Astrocyte (in vitro differentiated cells and primary cell): ENCODE data around the gene HTR1D. TPM values are rescaled to one million over a fixed set of nuclear protein-coding genes. Genes with fewer than 3 reads are reported as not detected.
"Not testable (repeated sequence)": the region's sequence is repeated elsewhere in the genome, so short reads cannot be mapped to it uniquely, and the experiment has no call there.

Experiments
- DNase-seq: peaks from one replicate; pipeline ENCODE4 v3.0.0-alpha.2; 2010; ENCODE audit warnings: low read depth
- FAIRE-seq: peaks from 2 replicates; lab custom pipeline; 2011; peaks lifted over from hg19 to GRCh38; lab: Jason Lieb, UNC
- H2AFZ ChIP-seq: 2 replicates; pipeline ENCODE4 v1.6.0; 2012; ENCODE audit warnings: low read depth, low read length, inconsistent platforms
- H3K27ac ChIP-seq: 2 replicates; pipeline ENCODE4 v1.5.1; 2011; ENCODE audit warnings: low read depth, low read length, inconsistent platforms
- H3K27me3 ChIP-seq: 2 replicates; pipeline ENCODE4 v1.6.0; 2011; ENCODE audit warnings: low read length, inconsistent platforms; ENCODE audit not compliant: insufficient read depth
- H3K36me3 ChIP-seq: 2 replicates; pipeline ENCODE4 v1.5.1; 2011; ENCODE audit warnings: low read length, inconsistent platforms; ENCODE audit not compliant: insufficient read depth
- H3K4me1 ChIP-seq: 2 replicates; pipeline ENCODE4 v1.5.1; 2011; ENCODE audit warnings: low read length, inconsistent platforms; ENCODE audit not compliant: insufficient read depth
- H3K4me2 ChIP-seq: 2 replicates; pipeline ENCODE4 v1.6.0; 2012; ENCODE audit warnings: low read length, inconsistent platforms
- H3K4me3 ChIP-seq: 2 replicates; pipeline ENCODE4 v1.5.1; 2011; ENCODE audit warnings: low read depth, mild to moderate bottlenecking, low read length, inconsistent platforms; ENCODE audit not compliant: insufficient read depth
- H3K79me2 ChIP-seq: 2 replicates; pipeline ENCODE4 v1.6.0; 2012; ENCODE audit warnings: mild to moderate bottlenecking, low read length, inconsistent platforms; ENCODE audit not compliant: insufficient read depth
- H3K9ac ChIP-seq: 2 replicates; pipeline ENCODE4 v1.6.0; 2012; ENCODE audit warnings: mild to moderate bottlenecking, low read length, inconsistent platforms
- H3K9me3 ChIP-seq: 2 replicates; pipeline ENCODE4 v1.5.1; 2012; ENCODE audit warnings: low read depth, mild to moderate bottlenecking, low read length, inconsistent platforms; ENCODE audit not compliant: insufficient read depth
- H4K20me1 ChIP-seq: 2 replicates; pipeline ENCODE4 v1.6.0; 2012; ENCODE audit warnings: low read length, inconsistent platforms; ENCODE audit not compliant: insufficient read depth
- H3K27ac Mint-ChIP-seq: one replicate; pipeline ENCODE4 v1.8.0; 2021; ENCODE audit warnings: mild to moderate bottlenecking, mixed read lengths; ENCODE audit not compliant: unreplicated experiment
- H3K27me3 Mint-ChIP-seq: one replicate; pipeline ENCODE4 v1.8.0; 2021; ENCODE audit warnings: low read depth, mixed read lengths; ENCODE audit not compliant: unreplicated experiment
- H3K36me3 Mint-ChIP-seq: one replicate; pipeline ENCODE4 v1.8.0; 2021; ENCODE audit warnings: low read depth, mixed read lengths; ENCODE audit not compliant: unreplicated experiment
- H3K4me1 Mint-ChIP-seq: one replicate; pipeline ENCODE4 v1.8.0; 2021; ENCODE audit warnings: low read depth, mixed read lengths; ENCODE audit not compliant: unreplicated experiment
- H3K4me3 Mint-ChIP-seq: one replicate; pipeline ENCODE4 v1.8.0; 2021; ENCODE audit warnings: mild to moderate bottlenecking, moderate library complexity, mixed read lengths; ENCODE audit not compliant: unreplicated experiment
- H3K9me3 Mint-ChIP-seq: one replicate; pipeline ENCODE4 v1.8.0; 2021; ENCODE audit warnings: mild to moderate bottlenecking, mixed read lengths; ENCODE audit not compliant: unreplicated experiment
- CTCF ChIP-seq: IDR thresholded peaks from 2 replicates; pipeline ENCODE4 v1.5.1; 2011; ENCODE audit warnings: low read depth, mild to moderate bottlenecking, inconsistent platforms, low read length, moderate library complexity; ENCODE audit not compliant: insufficient read depth
- EZH2 ChIP-seq: IDR thresholded peaks from 2 replicates; pipeline ENCODE4 v1.6.1; 2012; ENCODE audit warnings: mild to moderate bottlenecking, low read length, inconsistent platforms; ENCODE audit not compliant: insufficient read depth
- total RNA-seq: library from RNA; stranded (reverse); gene quantifications from 2 replicates; pipeline ENCODE4 v1.2.1, GENCODE V29; 2021

The HTR1D gene
- total RNA-seq, 1 donor from 2014 or later, result 3.3 TPM

DNA sequence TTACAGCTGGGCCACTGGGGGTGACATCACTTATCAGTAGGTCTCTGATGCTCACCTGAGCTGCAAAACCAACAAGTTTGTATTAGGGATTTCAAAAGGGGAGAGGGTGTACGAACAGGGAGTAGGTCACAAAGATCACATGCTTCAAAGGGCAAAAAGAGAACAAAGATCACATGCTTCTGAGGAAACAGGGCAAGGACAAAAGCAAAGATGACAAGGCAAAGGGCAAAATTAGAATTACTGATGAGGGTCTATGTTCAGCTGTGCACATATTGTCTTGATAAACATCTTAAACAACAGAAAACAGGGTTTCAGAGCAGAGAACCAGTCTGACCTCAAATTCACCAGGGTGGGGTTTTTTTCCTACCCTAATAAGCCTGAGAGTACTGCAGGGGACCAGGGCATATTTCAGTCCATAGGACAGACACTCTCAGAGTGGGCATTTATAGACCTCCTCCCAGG is 6.2 kb upstream of the HTR1D start:
- not testable (repeated sequence) for H4K20me1 ChIP-seq, H3K36me3 ChIP-seq, DNase-seq, H3K4me2 ChIP-seq, H3K4me1 ChIP-seq, H3K27me3 ChIP-seq, H3K4me3 ChIP-seq, H3K36me3 Mint-ChIP-seq, H3K4me3 Mint-ChIP-seq, H3K9me3 Mint-ChIP-seq, H3K9me3 ChIP-seq, H3K9ac ChIP-seq, FAIRE-seq, H2AFZ ChIP-seq, H3K79me2 ChIP-seq, H3K27ac ChIP-seq
- peaks cover 24% of the 10 kb centered on the region for H3K27me3 Mint-ChIP-seq
- peaks cover 23% of the 10 kb centered on the region for H3K4me1 Mint-ChIP-seq
- H3K27ac Mint-ChIP-seq, result peak overlapping the region; percentile 4

GRCh38 chr1:23222742-23223141 is 5.4 kb upstream of the HTR1D start:
- FAIRE-seq, result no peak
- Mint-ChIP-seq H3K4me3 (no peak overlapping the region), H3K9me3 (peaks cover 6% of the 10 kb centered on the region), H3K4me1 (peaks cover 19% of the 10 kb centered on the region), H3K36me3 (peaks cover 6% of the 10 kb centered on the region), H3K27ac (no peak overlapping the region), H3K27me3 (peaks cover 27% of the 10 kb centered on the region)
- no peak for TF ChIP-seq CTCF
- TF ChIP-seq EZH2, result no peak
- no peaks in the 10 kb centered on the region for H3K9me3 ChIP-seq
- peaks cover 11% of the 10 kb centered on the region for H3K27me3 ChIP-seq
- no peaks in the 10 kb centered on the region for H3K79me2 ChIP-seq
- H3K36me3 ChIP-seq, result no peaks in the 10 kb centered on the region
- H3K4me1 ChIP-seq, result peaks cover 8% of the 10 kb centered on the region
- DNase-seq, result no peak
- H4K20me1 ChIP-seq, result no peaks in the 10 kb centered on the region
- no peak overlapping the region for H3K4me3 ChIP-seq
- no peak overlapping the region for H3K9ac ChIP-seq
- H3K4me2 ChIP-seq, result no peak overlapping the region
- H3K27ac ChIP-seq, result no peak overlapping the region
- no peak overlapping the region for H2AFZ ChIP-seq

DNA sequence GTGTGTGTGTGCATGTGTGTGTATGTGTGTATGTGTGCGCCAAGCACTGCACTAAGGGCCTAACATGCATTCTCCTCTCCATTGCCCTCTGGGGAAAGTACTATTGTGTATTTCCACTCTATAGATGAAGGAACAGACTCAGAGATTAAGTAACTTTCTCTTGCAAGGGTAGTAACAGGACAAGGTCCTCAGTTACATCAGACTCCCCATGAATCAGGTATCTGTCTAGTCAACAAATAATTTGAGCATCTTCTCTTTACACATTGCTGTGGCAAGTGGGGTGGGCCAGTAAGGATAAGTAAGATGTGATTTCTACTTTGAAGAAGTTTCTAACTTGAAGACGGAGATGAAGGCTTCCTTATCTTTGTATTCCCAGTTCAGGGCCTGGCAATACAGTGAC is 5.0 kb upstream of the HTR1D start:
- Histone ChIP-seq H3K27ac (no peak overlapping the region), H3K9me3 (no peaks in the 10 kb centered on the region), H3K4me3 (no peak overlapping the region), H3K4me1 (peaks cover 8% of the 10 kb centered on the region), H3K36me3 (no peaks in the 10 kb centered on the region), H3K27me3 (peaks cover 14% of the 10 kb centered on the region), H3K79me2 (no peaks in the 10 kb centered on the region), H4K20me1 (no peaks in the 10 kb centered on the region), H3K9ac (no peak overlapping the region), H3K4me2 (no peak overlapping the region), H2AFZ (no peak overlapping the region)
- no peak for DNase-seq
- no peak overlapping the region for H3K27ac Mint-ChIP-seq
- peaks cover 27% of the 10 kb centered on the region for H3K27me3 Mint-ChIP-seq
- H3K36me3 Mint-ChIP-seq, result peaks cover 6% of the 10 kb centered on the region
- H3K4me1 Mint-ChIP-seq, result peaks cover 16% of the 10 kb centered on the region
- no peak overlapping the region for H3K4me3 Mint-ChIP-seq
- TF ChIP-seq EZH2 (no peak), CTCF (no peak)
- H3K9me3 Mint-ChIP-seq, result peaks cover 6% of the 10 kb centered on the region
- FAIRE-seq, result no peak
